NK-92 (cell line): ENCODE measurements around the gene CARD19.

Experiments
- DNase-seq: peaks from one replicate; lab custom pipeline; 2025; ENCODE audit not compliant: unreplicated experiment; lab: John Stamatoyannopoulos, UW

CARD19 gene

DNA sequence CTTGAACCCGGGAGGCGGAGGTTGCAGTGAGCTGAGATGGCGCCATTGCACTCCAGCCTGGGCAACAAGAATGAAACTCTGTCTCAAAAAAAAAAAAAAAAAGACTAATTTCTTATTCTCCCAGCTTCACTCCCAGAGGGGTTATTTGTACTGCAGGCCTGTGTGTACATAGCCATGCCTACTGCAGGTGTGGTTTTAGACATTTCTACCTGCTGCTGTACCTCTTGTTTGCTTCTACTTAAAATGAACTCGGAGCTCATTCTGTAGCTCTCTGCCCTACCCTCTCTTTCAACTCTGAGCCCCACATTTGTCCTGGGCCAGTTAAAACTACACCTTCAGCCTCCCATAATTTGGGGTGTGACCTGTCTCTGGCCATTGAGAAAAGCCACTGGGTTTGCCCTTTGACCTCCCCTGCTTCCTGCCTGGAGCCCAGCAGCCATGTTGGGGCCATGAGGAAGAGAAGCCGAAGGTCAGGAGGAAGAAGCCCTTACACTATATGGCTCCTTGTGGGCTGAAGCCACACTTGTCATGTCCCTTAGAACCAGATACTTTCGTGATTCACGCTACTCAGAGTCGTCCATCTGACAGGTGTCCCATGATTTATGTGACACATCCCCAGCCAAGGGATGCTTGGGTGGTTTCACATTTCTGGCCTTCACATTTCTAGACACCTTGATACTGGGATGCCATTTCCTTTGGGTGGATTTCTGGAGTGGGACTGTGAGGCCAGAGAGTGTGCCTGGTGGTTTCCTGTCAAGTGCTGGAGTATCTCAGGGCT lies 9.4 kb upstream of the CARD19 start:
- DNase-seq = no peak

DNA sequence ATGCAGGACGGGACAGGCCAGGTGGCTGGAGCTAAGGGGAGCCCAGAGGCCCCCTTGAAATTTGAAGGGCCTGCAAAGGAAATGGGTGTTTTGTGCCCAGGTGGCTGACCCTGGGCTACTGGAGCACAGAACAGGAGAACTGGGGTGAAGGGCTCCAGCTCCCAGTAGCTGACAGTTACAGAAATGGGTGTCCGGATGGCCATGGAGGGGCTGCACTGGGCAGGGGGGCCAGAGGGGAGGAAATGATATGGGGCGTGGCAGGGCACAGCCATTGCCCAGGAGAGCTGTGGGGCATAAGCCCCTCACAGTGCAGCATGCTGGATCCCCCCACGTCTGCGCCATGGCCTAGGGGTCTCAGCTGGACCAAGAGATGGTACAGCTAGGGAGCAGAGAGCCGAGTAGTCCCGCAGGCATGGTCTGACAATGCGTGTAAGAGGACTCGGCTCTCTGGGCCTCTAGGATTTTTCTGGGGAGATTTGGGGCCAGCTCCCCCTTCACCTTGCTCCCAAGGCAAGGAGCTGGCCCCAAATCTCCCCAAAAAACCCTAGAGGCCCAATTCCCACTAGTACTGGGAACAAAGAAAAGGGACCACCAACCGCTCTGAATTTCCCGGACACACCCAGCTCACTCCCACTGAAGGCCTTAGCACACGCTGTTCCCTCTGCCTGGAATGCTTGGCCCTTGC lies 7.9 kb upstream of the CARD19 start:
- DNase-seq = no peak

DNA sequence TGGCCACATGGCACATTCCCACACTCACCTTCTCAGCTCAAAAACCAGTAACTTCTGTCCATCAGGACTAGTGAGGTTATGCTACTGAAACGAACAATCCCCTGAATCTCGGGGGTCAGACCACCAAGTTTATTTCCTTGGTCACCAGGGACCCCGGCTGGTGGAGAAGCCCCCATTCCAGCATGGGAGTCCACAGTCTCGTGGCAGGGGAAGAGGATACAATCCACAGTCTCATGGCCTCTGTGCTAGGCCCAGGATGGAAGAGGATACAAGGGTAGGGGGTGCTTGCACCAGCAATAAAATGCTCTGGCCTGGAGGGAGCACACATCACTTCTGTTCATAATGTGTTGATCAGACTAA lies 7.4 kb upstream of the CARD19 start:
- DNase-seq = no peak

DNA sequence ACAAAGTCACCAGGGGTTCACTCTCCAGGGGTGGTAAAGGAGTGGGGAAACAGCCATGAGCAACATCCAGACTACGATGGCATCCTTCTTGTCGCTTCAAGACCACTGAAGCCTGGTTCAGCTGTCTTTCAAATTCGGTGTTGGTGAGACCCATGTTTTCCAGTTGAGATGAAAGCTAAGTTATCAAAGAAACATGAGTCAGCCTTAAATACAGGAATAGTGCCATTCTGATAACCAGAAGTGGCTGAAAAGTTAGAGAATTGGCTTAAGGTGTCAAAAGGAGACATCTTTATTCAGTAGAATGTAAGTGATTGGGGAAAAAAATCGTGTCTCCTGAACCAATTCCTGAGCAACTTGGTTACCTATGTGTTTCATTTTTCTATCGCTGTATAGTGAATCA lies 7.0 kb upstream of the CARD19 start:
- DNase-seq = no peak

DNA sequence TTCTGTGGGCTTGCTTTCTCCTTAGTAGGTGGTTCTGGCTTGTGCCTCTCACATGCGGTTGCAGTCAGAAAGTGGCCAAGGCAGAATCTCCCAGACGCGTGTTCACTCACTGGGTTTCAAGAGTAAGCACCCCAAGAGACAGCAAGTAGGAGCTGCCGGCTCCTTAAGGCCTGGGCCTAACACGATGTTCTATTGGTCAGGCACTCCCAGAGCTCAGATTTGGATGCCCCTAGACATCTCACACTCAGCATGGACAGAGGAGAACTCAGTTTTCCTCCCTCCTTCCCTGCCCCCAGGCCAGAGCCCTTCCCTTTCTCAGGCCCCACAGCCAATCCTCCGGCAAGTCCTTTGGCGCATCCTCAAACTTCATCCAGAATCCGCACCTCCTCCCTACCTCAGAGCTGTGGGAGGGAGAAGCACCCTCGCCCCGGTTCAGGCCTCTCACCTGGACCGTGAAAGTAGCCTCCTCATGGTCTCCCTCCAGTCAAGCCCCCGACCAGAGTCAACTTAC lies 6.5 kb upstream of the CARD19 start:
- DNase-seq = no peak

DNA sequence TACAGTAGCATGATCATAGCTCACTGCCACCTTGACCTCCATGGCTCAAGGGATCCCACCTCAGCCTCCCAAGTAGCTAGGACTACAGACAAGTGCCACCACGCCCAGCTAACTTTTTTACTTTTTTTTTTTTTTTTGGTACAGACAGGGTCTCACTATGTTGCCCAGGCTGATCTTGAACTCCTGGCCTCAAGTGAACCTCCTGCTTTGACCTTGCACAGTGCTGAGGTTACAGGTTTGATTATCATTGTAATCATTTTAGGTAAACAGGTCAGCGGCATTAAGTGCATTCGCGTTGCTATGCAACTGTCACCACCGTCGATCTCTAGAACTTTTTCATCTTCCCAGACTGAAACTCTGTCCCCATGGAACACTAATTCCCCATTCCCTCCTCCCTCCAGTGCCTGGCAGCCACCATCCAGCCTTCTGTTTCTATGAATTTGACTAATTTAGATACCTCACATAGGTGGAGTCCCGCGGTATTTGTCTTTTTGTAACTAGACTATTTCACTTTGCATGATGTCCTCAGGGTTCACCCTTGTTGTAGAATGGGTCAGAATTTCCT lies 5.8 kb upstream of the CARD19 start:
- DNase-seq = no peak

DNA sequence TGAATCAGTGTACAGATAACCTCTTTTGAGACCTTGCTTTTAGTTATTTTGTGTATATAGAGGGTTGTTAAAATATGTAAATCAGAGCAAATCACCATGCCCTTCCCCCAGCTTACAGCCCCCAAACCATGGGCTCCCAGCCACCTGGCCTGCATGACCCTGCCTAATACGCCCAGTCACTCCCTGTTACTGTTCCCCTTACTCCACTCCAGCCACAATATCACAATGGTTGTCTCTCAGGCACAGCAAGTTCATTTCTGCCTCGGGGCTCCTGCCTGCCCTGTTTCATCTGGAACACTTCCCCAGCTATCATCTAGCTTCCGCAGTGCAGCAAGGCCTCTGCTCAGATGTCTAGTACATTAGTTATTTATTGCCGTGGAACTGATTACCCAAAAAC lies 5.0 kb upstream of the CARD19 start:
- no peak for DNase-seq

DNA sequence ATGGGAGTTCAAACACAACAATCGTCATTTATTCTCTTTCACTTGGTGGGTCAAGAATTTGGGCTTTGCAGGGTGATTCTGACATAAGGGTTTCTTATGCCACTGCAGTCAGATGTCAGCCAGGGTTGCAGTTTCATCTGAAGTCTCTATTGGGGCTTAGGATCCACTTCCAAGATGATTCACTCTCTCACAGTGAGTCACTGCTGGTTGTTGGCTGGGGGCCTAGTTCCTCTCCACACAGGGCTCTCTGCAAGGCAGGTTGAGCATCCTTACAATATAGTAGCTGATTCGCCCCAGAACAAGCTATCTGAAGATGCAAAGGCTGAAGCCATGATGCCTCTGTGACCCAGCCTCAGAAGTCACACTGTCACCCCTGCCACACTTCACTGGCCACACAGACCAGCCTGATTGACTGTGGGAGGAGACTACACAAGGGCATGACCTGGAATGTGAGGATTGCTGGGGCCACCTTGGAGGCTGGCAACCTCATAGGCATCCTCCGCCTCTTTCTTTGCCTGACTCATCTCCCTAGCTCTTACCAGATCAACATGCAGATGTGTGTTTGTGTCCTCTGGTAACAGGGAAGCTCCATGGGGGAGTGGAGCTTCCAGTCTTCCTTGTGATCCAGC lies 4.5 kb upstream of the CARD19 start:
- no peak for DNase-seq

DNA sequence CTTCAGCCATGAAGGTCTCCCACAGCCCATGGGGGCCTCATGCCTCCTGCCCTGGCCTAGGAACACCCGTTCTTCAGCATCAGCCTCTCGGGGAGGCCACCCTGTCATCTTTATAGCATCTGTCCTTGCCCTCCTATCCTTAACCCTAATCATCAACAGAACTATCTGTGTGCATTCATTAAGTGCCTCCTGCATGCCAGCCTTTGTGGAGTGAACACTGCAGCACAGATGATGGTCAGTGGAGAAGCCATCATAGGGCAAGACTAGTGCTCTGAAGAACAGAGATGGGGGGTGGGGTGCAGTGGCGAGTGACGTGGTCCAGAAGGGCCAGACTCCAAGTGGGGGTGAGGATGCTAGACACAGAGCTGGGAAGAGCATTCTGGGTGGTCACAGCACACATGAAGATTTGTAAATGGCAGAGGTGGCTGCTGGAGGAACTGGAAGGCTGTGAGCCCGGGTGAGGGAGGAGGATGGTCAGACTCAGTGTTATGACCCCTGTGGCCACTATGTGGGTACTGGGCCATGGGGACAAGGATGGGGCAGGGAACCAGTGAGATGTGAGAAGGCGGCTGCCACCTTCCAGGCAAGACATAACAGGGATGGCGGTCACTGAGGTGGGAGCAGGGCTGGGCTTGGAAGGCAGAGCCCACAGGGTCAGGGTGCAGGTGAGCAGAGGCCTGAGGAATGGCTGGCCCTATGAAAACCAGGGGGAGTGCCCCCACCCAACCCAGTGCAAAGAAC lies 3.6 kb upstream of the CARD19 start:
- DNase-seq = no peak

DNA sequence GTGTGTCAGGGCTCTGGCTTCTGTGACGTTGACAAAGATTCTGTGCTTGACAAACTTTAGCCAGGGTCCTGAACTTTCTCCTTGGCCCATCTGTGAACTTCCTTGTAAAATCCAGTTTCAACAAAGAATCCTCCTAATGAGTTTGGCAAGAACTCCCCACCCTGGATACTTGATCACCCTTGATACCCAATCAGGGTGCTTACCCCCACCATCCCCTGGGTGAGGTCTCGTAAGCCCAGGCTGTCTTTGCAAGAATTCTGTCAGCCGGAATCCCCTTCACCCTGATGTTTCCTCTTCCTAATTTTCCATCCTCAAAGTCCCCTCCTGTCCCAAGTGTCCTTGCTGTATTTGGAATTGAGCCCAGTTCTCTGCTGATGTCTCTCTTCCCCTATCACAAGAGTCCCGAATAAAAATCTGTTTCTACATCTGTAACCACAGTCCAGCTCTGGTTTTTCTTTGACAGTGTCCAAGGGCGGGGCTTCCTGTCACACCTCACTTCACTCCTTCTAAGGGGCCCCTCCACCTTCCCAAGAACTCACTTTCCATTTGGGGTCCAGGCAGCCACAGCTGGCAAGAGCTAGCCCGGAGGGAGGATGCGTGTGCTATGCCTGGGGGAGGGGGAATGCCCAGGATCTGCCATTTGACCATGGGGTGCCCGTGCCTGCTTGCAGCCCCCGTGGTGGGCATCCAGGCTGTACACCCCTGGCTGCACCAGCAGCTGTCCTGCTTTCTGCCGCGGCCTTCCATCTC lies 2.7 kb upstream of the CARD19 start:
- no peak for DNase-seq

DNA sequence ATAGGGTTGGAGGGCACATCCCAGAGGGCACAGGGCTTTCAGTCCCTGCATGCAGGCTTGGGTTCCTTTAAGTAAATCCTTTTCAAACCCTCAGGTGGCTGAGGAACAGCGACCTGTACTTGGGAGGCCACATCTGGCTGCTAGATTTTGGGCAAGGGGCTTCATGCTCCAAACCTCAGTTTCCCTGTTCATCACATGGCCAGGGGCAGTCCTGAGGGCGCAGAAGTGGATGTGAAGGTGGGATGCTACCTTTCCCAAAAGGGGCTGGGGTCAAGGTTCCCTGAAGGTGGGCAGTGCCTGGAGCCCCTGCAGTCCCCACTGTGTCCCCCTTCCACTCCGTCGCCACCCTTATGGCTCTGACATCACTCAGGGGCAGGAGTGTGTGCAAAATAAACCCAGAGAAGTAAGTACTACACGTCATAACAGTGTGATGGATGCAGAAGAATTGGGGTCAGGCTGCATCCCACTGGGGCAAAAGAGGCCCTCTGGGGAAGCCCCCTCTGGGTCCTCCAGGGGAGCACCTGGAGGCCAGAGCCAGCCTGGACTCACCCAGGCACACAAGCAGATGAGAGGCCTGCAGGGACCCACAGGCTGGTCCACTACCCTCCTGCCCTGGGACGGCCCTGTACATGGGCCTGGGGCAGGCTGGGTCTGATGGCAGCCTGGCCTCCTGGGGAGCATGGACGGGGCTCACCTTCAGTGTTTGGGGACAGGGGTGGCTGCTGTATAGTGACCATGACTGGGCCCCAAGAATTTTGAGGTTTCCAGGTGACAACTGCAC lies 1.9 kb upstream of the CARD19 start:
- DNase-seq = no peak

DNA sequence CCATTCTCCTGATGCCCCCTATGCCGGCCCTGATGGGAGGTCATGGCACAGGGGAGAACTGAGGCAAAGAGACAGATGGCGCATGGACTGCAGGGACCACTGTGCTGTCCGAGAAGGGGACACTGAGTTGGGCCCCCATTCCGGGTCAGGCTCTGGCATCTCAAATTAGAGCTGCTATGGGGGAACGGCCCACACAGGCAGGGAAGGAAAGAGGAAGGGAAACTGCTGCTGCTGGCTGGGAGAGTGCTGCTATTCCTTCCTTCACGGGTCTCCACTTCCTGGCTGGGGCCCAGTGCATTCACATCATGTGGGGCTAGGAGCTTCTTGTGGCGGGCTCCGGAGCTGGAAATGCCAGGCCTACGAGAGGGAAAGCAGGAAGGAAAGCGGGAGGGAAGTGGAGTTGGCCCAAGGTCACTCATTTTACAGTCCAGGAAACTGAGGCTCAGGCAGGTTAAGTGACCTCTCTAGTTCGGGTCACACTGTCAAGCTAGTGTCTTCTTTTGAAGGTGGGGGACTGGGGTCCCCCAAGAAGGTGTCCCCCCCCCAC lies 1.3 kb upstream of the CARD19 start:
- DNase-seq = no peak

DNA sequence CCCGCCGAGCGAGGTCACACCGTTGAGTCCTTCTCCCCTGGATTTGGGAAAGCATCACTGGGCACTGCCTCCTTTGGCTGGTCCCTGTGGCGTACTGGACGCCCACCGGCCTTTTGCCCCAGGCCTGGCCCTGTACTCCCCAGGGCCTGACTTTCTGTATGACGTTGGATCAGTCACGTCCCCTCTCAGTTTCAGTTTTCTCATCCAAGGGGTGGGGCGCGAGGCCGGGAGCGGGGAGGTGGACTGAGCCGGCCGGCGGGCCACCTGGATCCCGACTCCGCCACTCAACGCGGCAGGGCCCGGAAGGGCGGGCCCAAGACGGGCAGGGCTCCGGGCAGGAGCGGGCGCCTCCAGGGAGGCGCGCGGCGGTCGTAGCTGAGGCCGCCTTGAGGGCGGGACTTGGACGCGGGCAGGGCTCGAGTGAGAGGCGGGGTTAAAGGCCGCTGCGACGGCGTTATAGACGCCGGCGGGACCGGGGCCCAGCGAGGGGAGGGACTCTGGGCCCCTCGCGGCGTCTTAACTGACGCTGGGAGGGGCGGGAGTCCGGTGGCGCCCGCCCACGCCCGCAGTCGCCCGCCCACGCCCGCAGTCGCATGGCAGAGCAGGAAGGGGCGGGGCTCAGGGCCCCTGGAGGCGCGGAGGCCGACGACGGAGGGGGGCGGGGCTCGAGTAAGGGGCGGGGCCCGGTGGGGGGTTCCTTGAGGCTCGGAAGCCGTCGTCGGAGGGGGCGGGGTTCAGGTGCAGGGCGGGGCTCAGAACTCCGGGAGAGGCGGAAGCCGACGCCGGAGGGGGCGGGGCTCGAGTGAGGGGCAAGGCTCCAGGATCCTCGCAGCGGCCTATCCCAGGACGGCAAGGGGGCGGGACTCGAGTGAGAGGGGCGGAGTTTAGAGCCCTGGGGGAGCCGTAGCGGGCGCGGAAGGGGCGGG lies 549 bp upstream of the CARD19 start:
- DNase-seq = peak; percentile 100

DNA sequence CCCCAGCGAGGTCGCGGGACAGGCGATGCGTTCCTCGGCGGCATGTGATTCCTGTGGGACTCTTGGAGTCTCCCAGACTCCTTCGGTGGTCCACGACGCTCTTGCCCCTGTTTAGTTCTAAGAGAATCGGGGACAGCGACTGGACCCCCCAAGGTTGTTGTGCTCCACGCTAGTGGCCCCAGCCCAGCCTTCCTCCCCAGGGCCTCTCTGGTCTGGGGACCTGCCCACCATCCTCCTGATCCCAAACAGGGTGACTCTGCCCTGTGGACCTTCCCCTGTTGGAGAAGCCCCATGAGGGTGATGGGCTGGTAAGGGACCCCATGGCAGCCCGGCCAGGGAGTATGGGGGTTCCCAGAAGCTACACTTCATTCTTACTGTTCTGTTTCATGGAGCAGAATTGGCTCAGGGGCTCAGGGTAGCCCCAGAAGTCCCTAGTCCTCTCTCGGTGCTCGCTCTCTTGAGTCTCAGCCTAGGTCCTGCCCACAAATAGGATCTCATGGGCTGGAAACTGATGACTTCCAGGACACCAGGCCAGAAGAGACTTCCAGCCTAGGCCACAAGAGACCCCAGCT lies 880 bp downstream of the CARD19 start:
- no peak for DNase-seq

DNA sequence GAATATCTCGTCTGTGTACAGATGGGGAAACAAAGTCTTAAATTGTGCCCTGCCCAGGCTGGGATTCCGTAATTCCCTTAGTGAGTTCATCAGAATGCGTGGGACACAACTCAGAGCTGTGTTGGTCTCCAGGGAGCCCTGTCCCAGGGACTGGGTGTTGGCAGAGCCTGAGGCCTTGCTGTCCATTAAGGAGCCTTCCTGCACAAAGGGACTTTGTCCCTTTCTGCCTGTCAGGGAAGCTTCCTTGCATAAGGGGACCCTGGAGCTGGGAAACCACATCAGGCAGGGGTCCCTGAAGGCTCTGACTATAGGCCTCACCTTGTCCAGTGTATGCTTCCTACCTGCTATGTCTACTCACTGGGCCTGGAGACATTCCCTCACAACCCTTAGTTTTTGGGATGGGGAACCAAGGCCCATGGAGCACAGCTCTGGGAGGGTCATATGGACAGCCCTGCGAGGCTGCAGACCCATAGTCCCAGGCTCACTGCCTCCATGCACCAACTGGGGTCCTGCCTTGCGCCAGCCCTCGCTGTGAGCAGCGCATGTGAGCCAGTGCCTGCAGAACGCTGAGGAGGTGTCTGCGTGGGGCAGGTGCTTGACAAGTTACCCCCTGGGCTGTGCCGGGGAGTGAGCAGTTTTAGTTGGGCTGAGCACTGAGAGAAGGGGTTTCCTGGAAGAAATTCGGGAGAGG lies 1.6 kb downstream of the CARD19 start:
- no peak for DNase-seq

DNA sequence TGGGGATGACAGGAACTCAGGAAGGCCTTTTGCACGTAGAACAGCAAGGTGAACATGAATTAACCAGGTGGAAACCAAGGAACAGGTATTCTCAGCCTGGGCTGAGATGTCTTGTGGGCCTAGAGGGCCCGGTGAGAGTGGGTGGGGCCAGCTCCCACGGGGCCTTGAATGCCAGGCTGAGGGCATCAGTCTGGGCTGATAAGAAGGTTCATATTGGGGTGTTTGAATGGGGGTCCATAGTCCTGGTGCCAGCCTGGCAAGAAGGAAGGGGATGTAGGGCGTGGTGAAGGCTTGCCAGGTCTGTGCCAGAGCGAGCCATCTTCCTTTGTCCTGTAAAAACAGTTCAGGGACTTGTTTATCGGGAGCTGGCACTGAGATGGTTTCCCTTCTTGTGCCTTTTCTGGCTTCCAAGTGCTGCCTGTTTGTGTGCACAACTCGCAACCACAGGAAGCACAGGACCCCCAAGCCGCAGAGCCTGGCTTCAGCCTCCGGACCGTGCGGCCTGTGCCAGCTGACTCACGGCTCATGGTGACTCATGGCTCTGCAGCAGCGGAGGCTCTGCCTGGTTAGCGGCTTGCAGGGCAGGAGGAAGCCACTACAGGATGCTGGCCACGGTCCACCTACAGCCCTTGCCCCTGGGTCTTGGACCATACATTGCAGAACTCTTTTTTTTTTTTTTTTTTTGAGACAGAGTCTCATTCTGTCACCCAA lies 2.4 kb downstream of the CARD19 start:
- DNase-seq = no peak
